ENCODE measurements around the gene HAUS7. TPM values are rescaled to one million over a fixed set of nuclear protein-coding genes. Genes with fewer than 3 reads are reported as not detected.

The HAUS7 gene
- total and polyA plus RNA-seq, 2 experiments from 2014 or later, result 59.8 to 77.9 TPM

DNA sequence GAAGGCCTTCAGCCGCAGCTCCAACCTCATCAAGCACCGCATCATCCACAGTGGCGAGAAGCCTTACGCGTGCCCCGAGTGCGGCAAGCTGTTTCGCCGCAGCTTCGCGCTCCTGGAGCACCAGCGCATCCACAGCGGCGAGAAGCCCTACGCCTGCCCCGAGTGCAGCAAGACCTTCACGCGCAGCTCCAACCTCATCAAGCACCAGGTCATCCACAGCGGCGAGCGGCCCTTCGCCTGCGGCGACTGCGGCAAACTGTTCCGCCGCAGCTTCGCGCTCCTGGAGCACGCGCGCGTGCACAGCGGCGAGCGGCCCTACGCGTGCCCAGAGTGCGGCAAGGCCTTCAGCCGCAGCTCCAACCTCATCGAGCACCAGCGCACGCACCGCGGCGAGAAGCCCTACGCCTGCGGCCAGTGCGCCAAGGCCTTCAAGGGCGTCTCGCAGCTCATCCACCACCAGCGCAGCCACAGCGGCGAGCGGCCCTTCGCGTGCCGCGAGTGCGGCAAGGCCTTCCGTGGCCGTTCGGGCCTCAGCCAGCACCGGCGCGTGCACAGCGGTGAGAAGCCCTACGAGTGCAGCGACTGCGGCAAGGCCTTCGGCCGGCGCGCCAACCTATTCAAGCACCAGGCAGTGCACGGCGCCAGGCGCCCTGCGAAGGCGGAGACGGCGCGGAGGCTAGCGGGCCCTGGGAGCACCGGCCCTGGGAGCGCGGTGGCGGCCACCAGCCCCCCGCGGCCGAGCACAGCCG, 49.4 kb downstream of the HAUS7 start (continued):
- TF ChIP-seq, protein P1, sequence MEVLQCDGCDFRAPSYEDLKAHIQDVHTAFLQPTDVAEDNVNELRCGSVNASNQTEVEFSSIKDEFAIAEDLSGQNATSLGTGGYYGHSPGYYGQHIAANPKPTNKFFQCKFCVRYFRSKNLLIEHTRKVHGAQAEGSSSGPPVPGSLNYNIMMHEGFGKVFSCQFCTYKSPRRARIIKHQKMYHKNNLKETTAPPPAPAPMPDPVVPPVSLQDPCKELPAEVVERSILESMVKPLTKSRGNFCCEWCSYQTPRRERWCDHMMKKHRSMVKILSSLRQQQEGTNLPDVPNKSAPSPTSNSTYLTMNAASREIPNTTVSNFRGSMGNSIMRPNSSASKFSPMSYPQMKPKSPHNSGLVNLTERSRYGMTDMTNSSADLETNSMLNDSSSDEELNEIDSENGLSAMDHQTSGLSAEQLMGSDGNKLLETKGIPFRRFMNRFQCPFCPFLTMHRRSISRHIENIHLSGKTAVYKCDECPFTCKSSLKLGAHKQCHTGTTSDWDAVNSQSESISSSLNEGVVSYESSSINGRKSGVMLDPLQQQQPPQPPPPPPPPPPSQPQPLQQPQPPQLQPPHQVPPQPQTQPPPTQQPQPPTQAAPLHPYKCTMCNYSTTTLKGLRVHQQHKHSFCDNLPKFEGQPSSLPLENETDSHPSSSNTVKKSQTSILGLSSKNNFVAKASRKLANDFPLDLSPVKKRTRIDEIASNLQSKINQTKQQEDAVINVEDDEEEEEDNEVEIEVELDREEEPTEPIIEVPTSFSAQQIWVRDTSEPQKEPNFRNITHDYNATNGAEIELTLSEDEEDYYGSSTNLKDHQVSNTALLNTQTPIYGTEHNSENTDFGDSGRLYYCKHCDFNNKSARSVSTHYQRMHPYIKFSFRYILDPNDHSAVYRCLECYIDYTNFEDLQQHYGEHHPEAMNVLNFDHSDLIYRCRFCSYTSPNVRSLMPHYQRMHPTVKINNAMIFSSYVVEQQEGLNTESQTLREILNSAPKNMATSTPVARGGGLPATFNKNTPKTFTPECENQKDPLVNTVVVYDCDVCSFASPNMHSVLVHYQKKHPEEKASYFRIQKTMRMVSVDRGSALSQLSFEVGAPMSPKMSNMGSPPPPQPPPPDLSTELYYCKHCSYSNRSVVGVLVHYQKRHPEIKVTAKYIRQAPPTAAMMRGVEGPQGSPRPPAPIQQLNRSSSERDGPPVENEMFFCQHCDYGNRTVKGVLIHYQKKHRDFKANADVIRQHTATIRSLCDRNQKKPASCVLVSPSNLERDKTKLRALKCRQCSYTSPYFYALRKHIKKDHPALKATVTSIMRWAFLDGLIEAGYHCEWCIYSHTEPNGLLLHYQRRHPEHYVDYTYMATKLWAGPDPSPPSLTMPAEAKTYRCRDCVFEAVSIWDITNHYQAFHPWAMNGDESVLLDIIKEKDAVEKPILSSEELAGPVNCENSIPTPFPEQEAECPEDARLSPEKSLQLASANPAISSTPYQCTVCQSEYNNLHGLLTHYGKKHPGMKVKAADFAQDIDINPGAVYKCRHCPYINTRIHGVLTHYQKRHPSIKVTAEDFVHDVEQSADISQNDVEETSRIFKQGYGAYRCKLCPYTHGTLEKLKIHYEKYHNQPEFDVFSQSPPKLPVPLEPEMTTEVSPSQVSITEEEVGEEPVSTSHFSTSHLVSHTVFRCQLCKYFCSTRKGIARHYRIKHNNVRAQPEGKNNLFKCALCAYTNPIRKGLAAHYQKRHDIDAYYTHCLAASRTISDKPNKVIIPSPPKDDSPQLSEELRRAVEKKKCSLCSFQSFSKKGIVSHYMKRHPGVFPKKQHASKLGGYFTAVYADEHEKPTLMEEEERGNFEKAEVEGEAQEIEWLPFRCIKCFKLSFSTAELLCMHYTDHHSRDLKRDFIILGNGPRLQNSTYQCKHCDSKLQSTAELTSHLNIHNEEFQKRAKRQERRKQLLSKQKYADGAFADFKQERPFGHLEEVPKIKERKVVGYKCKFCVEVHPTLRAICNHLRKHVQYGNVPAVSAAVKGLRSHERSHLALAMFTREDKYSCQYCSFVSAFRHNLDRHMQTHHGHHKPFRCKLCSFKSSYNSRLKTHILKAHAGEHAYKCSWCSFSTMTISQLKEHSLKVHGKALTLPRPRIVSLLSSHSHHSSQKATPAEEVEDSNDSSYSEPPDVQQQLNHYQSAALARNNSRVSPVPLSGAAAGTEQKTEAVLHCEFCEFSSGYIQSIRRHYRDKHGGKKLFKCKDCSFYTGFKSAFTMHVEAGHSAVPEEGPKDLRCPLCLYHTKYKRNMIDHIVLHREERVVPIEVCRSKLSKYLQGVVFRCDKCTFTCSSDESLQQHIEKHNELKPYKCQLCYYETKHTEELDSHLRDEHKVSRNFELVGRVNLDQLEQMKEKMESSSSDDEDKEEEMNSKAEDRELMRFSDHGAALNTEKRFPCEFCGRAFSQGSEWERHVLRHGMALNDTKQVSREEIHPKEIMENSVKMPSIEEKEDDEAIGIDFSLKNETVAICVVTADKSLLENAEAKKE (CRISPR knock-in tag; IDR thresholded peaks at IDR 0.05), result no peak
- TF ChIP-seq STAT1 (IDR thresholded peaks at IDR 0.05; ENCODE audit: unreplicated experiment), result no peak
- TF ChIP-seq, protein P2, sequence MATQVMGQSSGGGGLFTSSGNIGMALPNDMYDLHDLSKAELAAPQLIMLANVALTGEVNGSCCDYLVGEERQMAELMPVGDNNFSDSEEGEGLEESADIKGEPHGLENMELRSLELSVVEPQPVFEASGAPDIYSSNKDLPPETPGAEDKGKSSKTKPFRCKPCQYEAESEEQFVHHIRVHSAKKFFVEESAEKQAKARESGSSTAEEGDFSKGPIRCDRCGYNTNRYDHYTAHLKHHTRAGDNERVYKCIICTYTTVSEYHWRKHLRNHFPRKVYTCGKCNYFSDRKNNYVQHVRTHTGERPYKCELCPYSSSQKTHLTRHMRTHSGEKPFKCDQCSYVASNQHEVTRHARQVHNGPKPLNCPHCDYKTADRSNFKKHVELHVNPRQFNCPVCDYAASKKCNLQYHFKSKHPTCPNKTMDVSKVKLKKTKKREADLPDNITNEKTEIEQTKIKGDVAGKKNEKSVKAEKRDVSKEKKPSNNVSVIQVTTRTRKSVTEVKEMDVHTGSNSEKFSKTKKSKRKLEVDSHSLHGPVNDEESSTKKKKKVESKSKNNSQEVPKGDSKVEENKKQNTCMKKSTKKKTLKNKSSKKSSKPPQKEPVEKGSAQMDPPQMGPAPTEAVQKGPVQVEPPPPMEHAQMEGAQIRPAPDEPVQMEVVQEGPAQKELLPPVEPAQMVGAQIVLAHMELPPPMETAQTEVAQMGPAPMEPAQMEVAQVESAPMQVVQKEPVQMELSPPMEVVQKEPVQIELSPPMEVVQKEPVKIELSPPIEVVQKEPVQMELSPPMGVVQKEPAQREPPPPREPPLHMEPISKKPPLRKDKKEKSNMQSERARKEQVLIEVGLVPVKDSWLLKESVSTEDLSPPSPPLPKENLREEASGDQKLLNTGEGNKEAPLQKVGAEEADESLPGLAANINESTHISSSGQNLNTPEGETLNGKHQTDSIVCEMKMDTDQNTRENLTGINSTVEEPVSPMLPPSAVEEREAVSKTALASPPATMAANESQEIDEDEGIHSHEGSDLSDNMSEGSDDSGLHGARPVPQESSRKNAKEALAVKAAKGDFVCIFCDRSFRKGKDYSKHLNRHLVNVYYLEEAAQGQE (IDR thresholded peaks at IDR 0.05; ENCODE audit: unreplicated experiment), result no peak
- no peak for TF ChIP-seq CREB1 (CRISPR knock-in tag; IDR thresholded peaks at IDR 0.05; ENCODE audit: low read depth)

DNA sequence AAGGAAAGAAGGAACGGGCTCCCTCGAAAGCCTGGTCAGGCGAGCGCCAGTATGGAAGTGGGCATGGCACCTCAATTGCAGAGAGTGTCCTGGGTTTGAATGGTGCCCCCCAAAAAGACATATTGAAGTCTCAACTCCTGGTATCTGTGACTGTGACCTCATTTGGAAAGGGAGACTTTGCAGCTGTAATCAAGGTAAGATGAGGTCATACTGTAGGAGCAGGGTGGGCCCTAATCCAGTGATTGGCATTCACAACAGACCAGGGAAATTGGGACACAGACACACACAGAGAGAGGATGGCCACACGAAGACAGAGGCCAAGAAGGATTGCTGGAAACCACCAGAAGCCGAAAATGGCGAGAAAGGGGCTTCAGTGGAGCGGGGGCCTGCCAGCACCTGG, 52.7 kb downstream of the HAUS7 start:
- Mint-ChIP-seq H3K4me1 (peaks cover 11% of the 10 kb centered on the region; the same call in 2 of the 3 replicates), H3K9me3 (no peaks in the 10 kb centered on the region), H3K27ac (no peak overlapping the region), H3K27me3 (ENCODE audit: insufficient read depth, low read depth, poor library complexity) (peaks cover 3% of the 10 kb centered on the region), H3K36me3 (ENCODE audit: low read depth) (no peaks in the 10 kb centered on the region), H3K4me3 (no peak overlapping the region)
- Histone ChIP-seq H2AFZ (no peak overlapping the region), H3F3A (replicated peaks; ENCODE audit: low read depth) (no peaks in the 10 kb centered on the region), H3K4me2 (no peak overlapping the region), H3K27ac (ENCODE audit: low read depth) (no peak overlapping the region), H3K9me2 (ENCODE audit: insufficient read depth) (no peaks in the 10 kb centered on the region), H3K27me3 (ENCODE audit: insufficient read depth) (no peaks in the 10 kb centered on the region), H3K4me1 (ENCODE audit: insufficient read depth) (no peaks in the 10 kb centered on the region), H3K79me2 (replicated peaks; ENCODE audit: insufficient read depth) (no peaks in the 10 kb centered on the region), H4K20me1 (replicated peaks; ENCODE audit: insufficient read depth) (no peaks in the 10 kb centered on the region), H3K36me3 (ENCODE audit: insufficient read depth) (no peaks in the 10 kb centered on the region), H3K4me3 (no peak overlapping the region)
- no peak for TF ChIP-seq JUNB (IDR thresholded peaks at IDR 0.05; ENCODE audit: unreplicated experiment)
- TF ChIP-seq STAT1 (IDR thresholded peaks at IDR 0.05; ENCODE audit: unreplicated experiment), result no peak
- TF ChIP-seq EZH2 (IDR thresholded peaks at IDR 0.05; ENCODE audit: low read depth, unreplicated experiment), result no peak
- no peak for DNase-seq (ENCODE audit: low spot score)
- no peak for ATAC-seq

All from GM23338 (cell line).